T-helper 1 cell (primary cell): ENCODE data around the gene KIF2C.
"Not testable (repeated sequence)": the region's sequence is repeated elsewhere in the genome, so short reads cannot be mapped to it uniquely, and the experiment has no call there.

Experiments
- DNase-seq, 5 donors: peaks; one replicate each; pipeline ENCODE4 v3.0.0-alpha.2; 2012 to 2020

Gene KIF2C

DNA sequence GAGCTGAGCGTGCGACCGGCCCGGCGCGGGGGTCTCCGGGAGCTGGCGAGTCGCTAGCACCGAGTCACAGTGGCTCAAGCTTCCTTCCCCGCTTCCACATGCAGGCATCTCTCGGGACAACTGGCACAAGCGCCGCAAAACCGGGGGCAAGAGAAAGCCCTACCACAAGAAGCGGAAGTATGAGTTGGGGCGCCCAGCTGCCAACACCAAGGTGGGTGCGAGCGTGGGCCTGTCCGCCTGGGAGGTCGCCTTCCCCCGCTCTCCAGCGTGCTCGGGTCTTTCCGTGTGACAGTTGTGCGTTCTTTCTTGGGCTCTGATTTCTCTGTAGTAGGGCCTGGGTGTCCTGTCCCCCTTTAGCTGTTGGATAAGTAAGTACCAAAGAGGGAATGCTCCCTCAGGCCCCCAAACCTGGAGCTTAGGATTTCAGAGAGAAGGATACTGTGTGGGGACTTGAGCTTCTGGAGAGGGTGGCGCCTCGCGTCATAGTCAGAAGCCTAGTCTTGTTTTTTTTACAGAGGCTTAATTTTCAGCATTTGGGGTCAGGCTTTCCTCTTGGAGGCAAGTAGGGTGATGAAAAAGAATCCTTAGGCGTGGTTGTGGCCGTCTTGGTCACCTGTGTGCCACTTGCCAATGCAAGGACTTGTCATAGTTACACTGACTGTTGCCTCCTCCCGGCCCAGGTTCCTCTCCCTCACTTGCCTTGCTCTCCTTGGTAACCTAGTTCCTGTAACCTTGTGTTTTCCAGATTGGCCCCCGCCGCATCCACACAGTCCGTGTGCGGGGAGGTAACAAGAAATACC lies 36.5 kb downstream of the KIF2C start:
- DNase-seq: peak in 2 of 5 donors; percentile 33 to 39

DNA sequence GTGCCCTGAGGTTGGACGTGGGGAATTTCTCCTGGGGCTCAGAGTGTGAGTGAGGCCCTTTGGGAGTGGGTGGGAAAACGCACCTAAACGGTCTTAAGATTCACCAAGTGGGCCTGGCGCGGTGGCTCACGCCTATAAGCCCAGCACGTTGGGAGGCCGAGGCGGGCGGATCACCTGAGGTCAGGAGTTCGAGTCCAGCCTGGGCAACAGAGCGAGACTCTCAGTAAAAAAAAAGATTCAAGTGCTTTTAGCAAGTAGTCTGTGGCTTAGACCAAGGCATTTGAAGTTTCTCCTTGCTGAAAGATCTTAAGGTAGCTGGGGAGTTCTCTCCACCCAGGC lies 37.1 kb downstream of the KIF2C start:
- no peak for DNase-seq

DNA sequence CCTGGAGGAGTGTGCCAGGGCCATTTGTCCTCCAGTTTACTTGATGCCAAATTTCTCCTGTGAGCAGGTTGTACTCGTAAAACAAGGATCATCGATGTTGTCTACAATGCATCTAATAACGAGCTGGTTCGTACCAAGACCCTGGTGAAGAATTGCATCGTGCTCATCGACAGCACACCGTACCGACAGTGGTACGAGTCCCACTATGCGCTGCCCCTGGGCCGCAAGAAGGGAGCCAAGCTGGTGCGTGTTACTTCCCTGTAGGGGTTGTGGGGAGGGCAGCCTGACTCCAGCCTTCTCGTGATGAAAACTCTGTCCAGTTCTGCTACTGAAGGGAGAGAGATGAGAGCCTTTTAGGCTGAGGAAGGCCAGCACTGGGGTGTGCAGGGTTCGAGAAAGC lies 37.9 kb downstream of the KIF2C start:
- no peak for DNase-seq

DNA sequence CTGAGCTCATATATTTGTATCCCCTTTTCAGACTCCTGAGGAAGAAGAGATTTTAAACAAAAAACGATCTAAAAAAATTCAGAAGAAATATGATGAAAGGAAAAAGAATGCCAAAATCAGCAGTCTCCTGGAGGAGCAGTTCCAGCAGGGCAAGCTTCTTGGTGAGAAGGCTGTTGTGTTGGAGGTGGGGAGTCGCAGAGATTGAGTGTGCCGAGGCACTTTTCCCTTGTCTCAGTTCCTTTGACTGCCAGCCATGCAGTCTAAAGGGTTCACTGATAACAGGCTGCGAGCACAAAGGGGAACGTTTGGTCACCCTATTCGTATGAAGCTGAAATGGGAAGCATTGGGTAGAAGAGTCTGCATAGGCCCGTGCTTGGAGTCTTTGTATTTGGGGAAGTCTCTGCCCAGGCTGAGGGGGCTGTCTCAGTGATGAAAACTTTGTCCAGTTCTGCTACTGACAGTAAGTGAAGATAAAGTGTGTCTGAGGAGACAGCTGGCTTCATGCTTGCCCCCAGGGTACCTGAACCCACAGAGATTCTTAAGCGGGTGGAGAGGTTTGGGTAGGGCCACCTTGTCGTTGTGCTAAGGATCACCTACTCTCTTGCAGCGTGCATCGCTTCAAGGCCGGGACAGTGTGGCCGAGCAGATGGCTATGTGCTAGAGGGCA lies 38.5 kb downstream of the KIF2C start:
- DNase-seq: no peak

DNA sequence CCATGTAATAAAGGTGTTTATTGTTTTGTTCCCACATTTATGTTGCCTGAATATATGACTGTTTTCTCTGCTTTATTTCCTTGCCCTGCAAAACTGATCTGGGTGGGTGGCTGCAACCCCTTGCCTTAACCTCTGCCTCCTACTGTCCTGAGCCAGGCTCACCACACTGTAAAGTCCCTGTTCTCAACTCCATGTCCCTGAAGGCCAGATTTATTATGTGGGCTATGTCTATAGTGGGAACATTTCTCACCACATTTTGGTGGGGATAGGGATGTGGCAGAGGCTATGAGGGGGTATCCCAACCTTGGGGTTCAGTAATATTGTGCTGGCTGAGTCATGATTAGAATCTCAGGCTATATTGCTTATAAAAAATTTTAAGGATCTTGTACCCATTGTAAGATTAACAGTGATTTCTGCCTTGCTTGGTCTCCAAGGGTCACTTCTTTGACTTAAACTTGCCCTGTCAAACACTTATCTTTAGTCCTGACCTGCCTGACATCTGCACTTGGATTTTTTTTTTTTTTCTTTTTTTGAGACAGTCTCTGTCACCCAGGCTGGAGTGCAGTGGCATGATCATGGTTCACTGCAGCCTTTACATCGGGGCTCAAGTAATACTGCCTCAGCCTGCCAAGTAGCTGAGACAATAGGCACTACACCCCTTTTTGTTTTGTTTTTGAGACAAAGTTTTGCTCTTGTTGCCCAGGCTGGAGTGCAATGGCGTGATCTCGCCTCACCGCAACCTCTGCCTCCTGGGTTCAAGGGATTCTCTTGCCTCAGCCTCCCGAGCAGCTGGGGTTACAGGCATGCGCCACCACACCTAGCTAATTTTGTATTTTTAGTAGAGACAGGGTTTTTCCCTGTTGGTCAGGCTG lies 39.3 kb downstream of the KIF2C start:
- no peak for DNase-seq

DNA sequence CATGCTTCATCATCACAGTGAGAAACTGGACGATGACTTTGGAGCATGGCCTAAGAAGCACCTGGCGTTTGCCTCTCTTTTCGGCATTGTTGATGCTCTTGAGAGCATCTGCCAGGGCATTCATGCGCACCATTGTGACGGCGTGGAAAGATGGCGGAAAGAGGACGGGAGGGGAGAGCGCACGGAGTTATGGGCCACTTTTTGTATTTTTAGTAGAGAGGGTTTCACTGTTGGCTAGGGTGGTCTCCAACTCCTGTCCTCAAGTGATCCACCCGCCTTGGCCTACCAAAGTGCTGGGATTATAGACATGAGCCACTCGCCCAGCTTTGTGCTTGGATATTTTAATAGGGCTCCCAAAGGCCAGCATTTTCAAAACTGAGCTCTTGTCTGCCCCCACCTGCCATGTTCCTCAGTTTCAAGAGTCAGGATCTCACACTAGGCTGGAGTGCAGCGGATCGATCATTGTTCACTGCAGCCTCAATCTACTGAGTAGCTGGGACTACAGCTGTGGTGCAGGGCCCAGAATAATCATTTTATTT lies 41.0 kb downstream of the KIF2C start:
- no peak for DNase-seq

DNA sequence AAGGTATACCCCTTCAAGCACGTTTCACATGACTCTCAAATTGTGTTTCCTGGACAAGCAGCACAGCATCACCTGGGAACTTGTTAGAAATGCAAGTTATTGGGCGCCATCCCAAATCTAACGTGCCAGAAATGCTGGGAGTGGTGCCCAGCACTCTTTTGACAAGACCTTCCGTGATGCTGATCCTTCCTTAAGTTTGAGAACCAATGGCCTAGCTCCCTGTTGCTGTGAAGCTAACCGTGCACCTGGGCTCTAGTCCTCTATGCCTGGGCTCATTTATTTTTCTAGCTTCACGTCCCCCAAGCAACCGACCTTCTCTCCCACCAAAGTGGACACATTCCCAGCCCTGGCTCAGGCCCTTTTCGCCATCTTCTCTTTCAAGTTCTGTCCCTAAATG lies 44.1 kb downstream of the KIF2C start:
- DNase-seq: no peak

DNA sequence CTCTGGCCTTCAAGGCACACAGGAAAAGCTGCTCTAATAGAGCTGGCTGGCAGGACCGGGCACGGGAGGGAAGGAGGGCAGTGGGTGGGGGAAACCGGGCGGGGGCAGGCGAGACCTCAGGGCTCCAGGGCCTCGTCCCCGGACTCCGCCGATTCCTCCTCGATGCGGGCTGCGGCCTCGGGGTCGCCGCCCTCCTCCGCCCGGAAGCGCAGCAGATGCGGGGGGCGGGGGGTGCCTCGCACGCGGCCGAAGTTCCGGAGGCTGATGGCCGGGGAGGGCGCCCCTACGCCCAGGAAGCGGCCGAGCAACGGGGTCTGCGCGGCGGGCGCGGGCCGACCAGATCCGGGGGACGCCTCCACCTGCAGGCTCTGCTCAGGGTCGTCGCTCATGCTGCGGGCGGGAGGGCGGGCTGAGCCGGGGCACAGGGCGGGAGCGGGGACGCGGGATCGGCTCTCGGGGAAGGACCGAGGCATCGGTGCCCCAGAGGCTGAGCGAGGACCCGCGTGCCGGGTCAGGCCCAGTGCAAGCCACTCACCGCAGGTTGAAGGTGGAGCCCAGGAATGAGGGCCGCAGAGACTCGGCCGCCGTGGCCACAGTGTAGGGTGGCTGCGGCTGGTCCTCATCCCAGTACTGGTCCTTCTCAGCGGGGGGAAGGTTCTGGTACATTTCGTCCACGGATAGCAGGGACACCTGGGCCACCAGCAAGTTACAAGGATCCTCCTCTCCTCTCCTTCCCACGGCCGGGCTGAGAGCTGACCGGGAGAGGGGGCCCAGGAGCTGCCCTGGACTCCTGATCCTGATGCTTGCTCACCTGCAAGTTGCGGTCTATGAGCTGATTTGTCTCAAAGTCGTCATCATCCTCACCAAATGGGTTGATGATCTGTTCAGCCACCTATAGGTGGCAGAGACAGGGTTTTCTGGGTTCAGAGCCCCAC lies 44.7 kb downstream of the KIF2C start:
- peak in 2 of 5 donors; percentile 32 for DNase-seq

DNA sequence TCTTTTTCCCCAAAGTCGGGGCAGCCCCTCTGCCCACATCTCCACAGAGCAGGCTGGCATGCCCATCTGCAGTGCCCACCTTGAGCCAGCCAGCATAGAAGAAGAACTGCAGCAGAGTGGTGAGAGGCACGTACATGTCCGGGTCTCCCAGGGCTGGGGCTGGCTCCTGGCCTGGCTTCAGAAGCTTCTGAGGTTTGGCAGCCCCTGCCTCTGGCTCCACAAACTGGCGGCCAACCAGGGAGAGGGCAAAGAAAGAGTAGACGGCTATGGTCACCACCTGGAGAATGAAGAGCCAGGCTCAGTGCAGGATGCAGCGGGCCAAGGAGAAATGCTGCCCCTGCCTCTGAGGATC lies 45.4 kb downstream of the KIF2C start:
- no peak for DNase-seq

DNA sequence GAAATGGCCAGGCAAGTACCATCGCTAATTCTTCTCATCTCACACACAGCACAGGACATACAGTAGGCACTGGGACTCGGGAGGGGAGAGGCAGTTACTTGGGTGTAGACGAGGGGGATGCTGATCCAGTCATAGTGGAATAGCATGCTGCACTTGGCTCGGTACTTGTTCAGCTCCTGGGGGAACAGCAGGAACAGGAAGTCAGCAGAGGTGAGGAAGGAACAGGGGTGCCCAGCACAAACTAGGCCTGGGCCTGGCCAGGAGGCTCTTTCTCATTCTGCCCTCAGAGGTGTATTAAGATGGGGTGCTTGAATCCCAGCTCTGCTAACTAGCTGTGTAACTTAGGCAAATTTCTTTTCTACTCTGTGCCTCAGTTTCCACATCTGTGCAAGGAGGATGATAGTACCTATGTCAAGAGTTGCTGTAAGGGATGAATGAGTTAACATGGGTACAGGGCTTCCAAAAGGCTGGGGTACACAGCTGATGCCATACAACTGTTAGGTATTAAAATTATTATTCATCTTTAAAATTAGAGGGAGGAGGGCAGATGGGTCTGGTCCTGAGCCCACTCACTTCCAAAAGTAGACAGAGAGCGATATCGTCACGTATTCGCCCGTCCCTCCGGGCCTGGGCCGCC lies 46.0 kb downstream of the KIF2C start:
- DNase-seq: no peak

DNA sequence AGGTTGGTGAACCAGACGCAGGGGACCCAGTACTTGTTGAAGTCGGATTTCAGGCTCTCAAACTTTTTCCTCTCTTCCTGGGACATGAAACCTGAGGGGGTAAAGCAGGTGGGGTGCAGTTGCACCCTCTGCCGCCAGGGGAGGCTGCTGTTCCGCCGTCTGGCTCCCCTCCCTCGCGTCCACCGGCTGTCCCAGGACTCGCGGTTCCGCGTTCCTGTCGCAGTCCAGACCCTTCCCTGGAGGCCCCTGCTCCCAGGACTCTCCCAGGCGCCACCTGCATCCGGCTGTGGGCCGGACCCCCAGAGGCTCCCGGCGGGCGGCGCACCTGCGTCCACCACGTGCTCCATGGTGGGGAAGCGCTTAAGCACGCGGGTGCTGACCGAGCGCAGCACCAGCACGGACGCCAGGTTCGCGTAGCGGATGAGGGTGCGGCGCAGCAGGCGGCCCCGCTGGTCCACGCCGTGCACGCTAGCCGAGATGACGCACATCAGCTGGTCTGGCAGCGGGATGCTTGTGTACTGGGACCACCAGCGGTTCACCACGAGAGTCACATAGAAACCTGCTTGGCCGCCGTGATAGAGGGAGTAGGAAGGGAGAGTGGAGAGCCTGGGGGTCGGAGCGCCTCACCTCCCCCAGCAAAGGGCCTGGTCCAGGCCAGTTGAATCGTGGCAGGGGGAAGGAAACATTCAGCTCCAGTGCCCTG lies 46.7 kb downstream of the KIF2C start:
- peak; percentile 56 to 74 (median 72) for DNase-seq

DNA sequence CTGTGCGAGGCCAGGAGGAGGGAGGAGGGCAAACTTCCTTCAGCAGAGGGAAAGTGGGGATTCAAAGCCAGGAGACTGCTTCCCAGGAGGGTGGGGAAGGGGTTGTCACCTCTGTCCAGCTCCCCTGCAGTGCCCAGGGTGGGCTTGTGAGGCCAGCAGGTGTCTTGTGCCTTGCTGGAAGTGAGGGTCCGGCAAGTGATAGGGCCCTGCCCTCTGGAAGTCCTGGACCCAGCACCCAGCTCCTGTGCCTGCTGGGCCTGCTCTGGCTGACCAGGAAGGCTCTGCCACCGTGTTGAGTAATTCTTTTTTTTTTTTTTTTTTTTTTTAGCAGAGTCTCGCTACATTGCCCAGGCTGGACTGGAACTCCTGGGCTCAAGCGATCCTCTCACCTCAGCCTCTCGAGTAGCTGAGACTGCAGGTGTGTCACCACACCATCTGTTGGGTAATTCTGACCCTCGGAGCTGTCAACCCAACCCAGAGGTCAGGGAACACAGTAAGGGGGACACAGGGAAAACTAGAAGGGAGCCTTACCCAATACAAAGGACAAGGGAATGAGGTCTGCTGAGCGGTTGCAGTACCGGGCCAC lies 47.3 kb downstream of the KIF2C start:
- no peak for DNase-seq

DNA sequence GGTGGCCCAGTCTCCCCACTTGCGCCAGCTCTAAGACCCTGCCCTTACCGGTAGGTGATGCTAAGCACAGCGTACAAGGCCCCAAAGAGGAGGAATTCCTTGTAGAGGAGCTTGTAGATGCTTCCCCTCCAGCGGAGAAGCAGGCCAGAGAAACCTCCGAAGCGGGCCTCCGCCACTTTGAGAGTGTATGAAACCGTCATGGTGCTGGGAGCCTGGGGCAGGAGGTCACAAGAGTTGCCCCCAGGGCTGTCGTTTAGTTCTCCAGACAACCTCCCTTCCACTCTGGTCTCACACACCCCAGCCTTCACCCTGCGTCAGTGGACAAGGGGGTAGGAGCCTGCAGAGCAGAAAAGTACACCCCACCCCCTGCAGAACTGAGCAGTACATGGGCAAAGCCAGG lies 47.9 kb downstream of the KIF2C start:
- DNase-seq: no peak

DNA sequence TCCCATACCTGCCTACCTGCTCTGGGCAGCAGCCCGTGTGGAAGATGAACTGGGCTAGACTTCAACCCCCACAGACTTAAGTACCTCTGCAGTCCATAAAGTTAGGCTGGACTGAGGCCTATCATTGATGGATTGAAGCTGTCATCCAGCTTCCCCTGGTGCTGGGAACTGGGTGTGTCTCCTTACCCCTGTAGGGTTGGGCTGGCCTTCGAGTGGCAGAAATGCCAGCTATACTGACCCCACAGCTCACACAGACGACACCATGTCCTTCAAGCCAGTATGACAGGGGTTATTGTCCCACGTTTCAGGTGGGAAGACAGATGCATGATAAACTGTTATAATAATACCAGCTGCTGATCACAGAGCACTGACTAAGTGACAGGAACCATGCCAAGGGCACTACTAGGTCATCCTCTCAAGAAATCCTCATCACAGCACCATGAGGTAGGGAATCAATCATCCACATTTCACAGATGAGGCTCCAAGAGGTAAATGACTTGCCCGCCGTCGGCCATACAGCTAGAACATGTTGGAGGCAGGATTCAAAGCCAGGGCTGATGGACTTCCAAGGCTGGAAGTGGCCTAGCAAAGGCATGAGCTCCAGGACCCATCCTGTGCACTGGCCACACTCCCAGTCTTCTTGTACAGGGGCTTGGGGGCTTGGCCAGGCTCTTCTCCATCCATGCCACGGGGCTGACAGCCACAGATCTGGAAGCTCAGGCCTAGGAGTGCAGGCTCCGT lies 48.7 kb downstream of the KIF2C start, which contains the start of gene BEST4:
BEST4 (minus strand) TSS at position 51 of the 741 bp plus-strand sequence. CDS start 465 bp downstream, outside the sequence.
- no peak for DNase-seq

DNA sequence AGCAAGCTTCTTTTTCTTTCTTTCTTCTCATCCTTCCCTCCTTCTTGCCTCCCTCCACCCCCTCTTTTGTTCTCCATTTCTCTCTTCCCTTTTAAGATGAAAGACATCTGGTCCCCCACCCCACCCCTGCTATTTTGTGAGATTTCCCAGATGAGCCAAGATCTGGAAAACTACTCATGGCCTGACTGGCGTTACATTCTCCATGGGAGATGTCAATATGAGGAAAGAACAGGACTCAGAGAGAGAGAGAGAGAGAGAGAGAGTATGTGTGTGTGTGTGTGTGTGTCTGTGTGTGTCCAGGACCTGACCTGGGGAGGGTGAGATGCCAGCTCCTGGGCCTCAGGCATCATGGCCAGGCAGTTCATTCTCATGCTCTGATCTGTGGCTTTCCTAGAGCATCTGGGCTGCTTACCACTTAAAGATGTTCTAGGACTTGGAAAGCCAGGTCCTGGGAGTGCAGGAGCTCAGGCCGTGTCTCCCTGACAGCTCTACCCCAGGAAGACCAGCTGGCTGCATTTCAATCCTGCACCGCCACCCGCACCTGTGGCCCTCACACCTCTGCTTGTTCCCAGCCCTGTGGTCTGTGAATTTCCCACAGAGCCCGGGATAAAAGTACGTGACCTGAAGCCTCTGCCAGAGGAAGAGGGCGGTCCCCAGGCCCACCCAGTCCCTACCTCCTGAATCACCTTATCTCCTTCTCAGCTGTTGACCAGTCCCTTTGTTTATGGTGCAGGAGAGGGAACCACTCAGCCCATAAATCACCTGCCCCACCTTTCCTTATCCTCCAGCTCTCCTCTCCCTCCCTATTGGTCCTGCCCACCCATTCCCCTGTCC lies 51.5 kb downstream of the KIF2C start:
- DNase-seq: no peak

DNA sequence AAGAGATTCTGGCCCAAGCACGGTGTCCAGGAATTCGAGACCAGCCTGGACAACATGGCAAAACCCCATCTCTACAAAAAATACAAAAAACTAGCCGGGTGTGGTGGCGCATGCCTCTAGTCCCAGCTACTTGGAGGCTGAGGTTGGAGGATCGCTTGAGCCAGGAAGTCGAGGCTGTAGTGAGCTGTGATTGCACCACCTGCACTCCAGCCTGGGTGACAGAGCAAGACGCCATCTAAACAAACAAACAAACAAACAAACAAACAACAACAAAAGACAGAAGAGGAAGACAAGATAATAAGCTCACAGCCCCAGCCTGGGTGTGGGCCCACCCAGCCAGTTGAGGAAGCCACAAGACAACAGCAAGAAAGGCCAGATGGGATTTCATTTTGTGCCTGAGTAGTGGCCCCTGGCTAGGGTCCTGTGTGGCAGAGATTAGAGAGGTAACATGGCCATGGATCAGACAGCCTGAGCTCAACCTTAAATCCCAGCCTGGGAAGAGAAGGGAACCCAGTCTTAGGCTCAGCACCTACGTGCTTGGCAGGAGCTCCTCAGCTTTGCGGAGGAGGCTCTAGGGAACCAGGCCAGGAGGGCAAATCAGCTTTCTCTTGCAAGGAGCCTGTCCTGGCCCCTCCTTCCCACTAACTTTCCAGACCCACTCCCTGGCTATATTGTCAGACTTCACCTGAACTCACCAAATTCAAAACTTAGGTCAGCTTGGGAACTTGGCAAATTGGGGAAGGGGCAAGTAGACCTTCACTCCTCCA lies 53.3 kb downstream of the KIF2C start:
- DNase-seq: peak in 1 of 5 donors; percentile 1

DNA sequence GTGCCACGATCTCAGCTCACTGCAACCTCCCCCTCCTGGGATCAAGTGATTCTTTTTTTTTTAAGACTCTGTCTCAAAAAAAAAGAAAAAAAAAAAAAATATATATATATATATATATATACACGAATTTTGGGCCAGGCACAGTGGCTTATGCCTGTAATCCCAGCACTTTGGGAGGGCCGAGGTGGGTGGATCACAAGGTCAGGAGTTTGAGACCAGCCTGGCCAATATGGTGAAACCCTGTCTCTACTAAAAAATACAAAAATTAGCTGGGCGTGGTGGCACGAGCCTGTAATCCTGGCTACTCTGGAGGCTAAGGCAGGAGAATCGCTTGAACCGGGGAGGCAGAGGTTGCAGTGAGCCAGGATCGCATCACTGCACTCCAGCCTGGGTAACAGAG lies 58.2 kb downstream of the KIF2C start:
- not testable (repeated sequence) for DNase-seq
